ENCODE data around the gene AP1S2. TPM values are rescaled to one million over a fixed set of nuclear protein-coding genes. Genes with fewer than 3 reads are reported as not detected.

The AP1S2 gene
- total RNA-seq, 1 donor from 2014 or later: 66.1 TPM

GRCh38 chrX:15808254-15808653, 46.4 kb downstream of the AP1S2 start:
- Mint-ChIP-seq H3K36me3 (ENCODE audit: low read depth, unreplicated experiment) (peaks cover 17% of the 10 kb centered on the region), H3K27ac (ENCODE audit: unreplicated experiment) (no peak overlapping the region), H3K27me3 (ENCODE audit: unreplicated experiment) (no peaks in the 10 kb centered on the region)

GRCh38 chrX:15804563-15804962, 50.0 kb downstream of the AP1S2 start:
- H3K27me3 Mint-ChIP-seq (ENCODE audit: unreplicated experiment): no peaks in the 10 kb centered on the region
- no peak for TF ChIP-seq CTCF (IDR thresholded peaks at IDR 0.05; ENCODE audit: unreplicated experiment)
- peaks cover 12% of the 10 kb centered on the region for H3K36me3 Mint-ChIP-seq (ENCODE audit: low read depth, unreplicated experiment)
- H3K9me3 Mint-ChIP-seq (ENCODE audit: unreplicated experiment): no peaks in the 10 kb centered on the region
- H3K4me3 Mint-ChIP-seq (ENCODE audit: unreplicated experiment): no peak overlapping the region
- H3K27ac Mint-ChIP-seq (ENCODE audit: unreplicated experiment): no peak overlapping the region
- no peak for DNase-seq (ENCODE audit: low spot score)
- H3K4me1 Mint-ChIP-seq (ENCODE audit: unreplicated experiment): no peaks in the 10 kb centered on the region

More at GRCh38 chrX:15808254-15808653, 46.4 kb downstream of the AP1S2 start:
- no peak for TF ChIP-seq CTCF (IDR thresholded peaks at IDR 0.05; ENCODE audit: unreplicated experiment)
- H3K4me1 Mint-ChIP-seq (ENCODE audit: unreplicated experiment): no peaks in the 10 kb centered on the region
- no peak overlapping the region for H3K4me3 Mint-ChIP-seq (ENCODE audit: unreplicated experiment)
- DNase-seq (ENCODE audit: low spot score): no peak
- no peaks in the 10 kb centered on the region for H3K9me3 Mint-ChIP-seq (ENCODE audit: unreplicated experiment)

- no peaks in the 10 kb centered on the region for H3K4me1 Mint-ChIP-seq (ENCODE audit: unreplicated experiment)
- no peak overlapping the region for H3K27ac Mint-ChIP-seq (ENCODE audit: unreplicated experiment)
- no peaks in the 10 kb centered on the region for H3K9me3 Mint-ChIP-seq (ENCODE audit: unreplicated experiment)
- H3K4me3 Mint-ChIP-seq (ENCODE audit: unreplicated experiment): no peak overlapping the region
- no peak for DNase-seq (ENCODE audit: low spot score)
- no peak for TF ChIP-seq CTCF (IDR thresholded peaks at IDR 0.05; ENCODE audit: unreplicated experiment)
- H3K36me3 Mint-ChIP-seq (ENCODE audit: low read depth, unreplicated experiment): no peaks in the 10 kb centered on the region
- no peaks in the 10 kb centered on the region for H3K27me3 Mint-ChIP-seq (ENCODE audit: unreplicated experiment)
Measured at GRCh38 chrX:15797707-15798106, 56.9 kb downstream of the AP1S2 start.

GRCh38 chrX:15790769-15791290, 63.8 kb downstream of the AP1S2 start:
- H3K36me3 Mint-ChIP-seq (ENCODE audit: low read depth, unreplicated experiment): no peaks in the 10 kb centered on the region
- no peaks in the 10 kb centered on the region for H3K27me3 Mint-ChIP-seq (ENCODE audit: unreplicated experiment)
- H3K4me3 Mint-ChIP-seq (ENCODE audit: unreplicated experiment): no peak overlapping the region
- no peak for TF ChIP-seq CTCF (IDR thresholded peaks at IDR 0.05; ENCODE audit: unreplicated experiment)
- no peaks in the 10 kb centered on the region for H3K9me3 Mint-ChIP-seq (ENCODE audit: unreplicated experiment)
- no peak overlapping the region for H3K27ac Mint-ChIP-seq (ENCODE audit: unreplicated experiment)
- no peaks in the 10 kb centered on the region for H3K4me1 Mint-ChIP-seq (ENCODE audit: unreplicated experiment)
- no peak for DNase-seq (ENCODE audit: low spot score)

- DNase-seq (ENCODE audit: low spot score): peak; percentile 73
- Mint-ChIP-seq H3K36me3 (ENCODE audit: low read depth, unreplicated experiment) (no peaks in the 10 kb centered on the region), H3K27ac (ENCODE audit: unreplicated experiment) (no peak within 1 kb of the TSS), H3K27me3 (ENCODE audit: unreplicated experiment) (no peaks in the 10 kb centered on the region), H3K9me3 (ENCODE audit: unreplicated experiment) (no peaks in the 10 kb centered on the region), H3K4me3 (ENCODE audit: unreplicated experiment) (no peak within 1 kb of the TSS), H3K4me1 (ENCODE audit: unreplicated experiment) (no peaks in the 10 kb centered on the region)
- no peak for TF ChIP-seq CTCF (IDR thresholded peaks at IDR 0.05; ENCODE audit: unreplicated experiment)
Measured at GRCh38 chrX:15789979-15790768, 64.4 kb downstream of the AP1S2 start, which contains the start of gene ZRSR2. Gene ZRSR2 (plus strand): TSS chrX:15790484. CDS start chrX:15790496, 12 bp downstream.
